Left lung (tissue), 10 donors: ENCODE data around the gene MYOZ1. TPM values are rescaled to one million over a fixed set of nuclear protein-coding genes. Genes with fewer than 3 reads are reported as not detected.

Experiments used
- ATAC-seq: fragments of 200-7000 bp; cut with Tn5 transposase; one replicate; pipeline ENCODE4 v1.9.1; 2020; ENCODE audit warnings: moderate library complexity
- DNase-seq, 4 donors: peaks; one replicate each; pipeline ENCODE4 v3.0.0-alpha.2; 2013 to 2020
- H3K27ac ChIP-seq, 2 donors: fragments of 200-600 bp; sonication (generic) in 1 of 2; one replicate each; pipeline versions ENCODE4 v1.5.0 to v1.8.0; 2020 to 2021
- H3K27me3 ChIP-seq, 2 donors: fragments of 200-600 bp; sonication (generic) in 1 of 2; one replicate each; pipeline versions ENCODE4 v1.5.0 to v1.8.0; 2020 to 2021
- H3K36me3 ChIP-seq, 2 donors: fragments of 200-600 bp; sonication (generic) in 1 of 2; one replicate each; pipeline versions ENCODE4 v1.5.0 to v1.8.0; 2020 to 2021
- H3K4me1 ChIP-seq, 2 donors: fragments of 200-600 bp; one replicate each; pipeline ENCODE4 v1.8.0; 2021
- H3K4me3 ChIP-seq, 2 donors: fragments of 200-600 bp; sonication (generic) in 1 of 2; one replicate each; pipeline versions ENCODE4 v1.5.0 to v1.8.0; 2020 to 2021; ENCODE audit warnings: mild to moderate bottlenecking in 1 of 2
- H3K9me3 ChIP-seq, 2 donors: fragments of 200-600 bp; sonication (generic) in 1 of 2; one replicate each; pipeline versions ENCODE4 v1.5.0 to v1.8.0; 2020 to 2021
- intact Hi-C, 2 donors: fragments of 100-400 bp; cut with DNase I; formaldehyde crosslinking; loops; one replicate each; pipeline versions ENCODE4 v1.11.2 to v1.14.2; 2022
- polyA plus RNA-seq, 6 donors: library from polyadenylated mRNA; unstranded; fragments of 120-200 nt; gene quantifications; one replicate each; pipeline ENCODE4 v1.2.1, GENCODE V29; 2013; ENCODE audit not compliant: insufficient read length in 6 of 6
- total RNA-seq, 2 donors: library from RNA; stranded (reverse); fragmentation: NEBNext Ultra II Directional; extraction: Animal tissue kit (Norgen Biotek cat#: 25700); gene quantifications; one replicate each; pipeline ENCODE4 v1.2.1, GENCODE V29; 2021
- TF ChIP-seq, protein P1 (sequence below), 2 donors: fragments of 200-600 bp; sonication (generic) in 1 of 2; IDR thresholded peaks; one replicate each; pipeline versions ENCODE4 v1.5.0 to v1.8.0; 2021; ENCODE audit warnings: antibody characterized with exemption in 2 of 2
- donor health status: DM: no; HTN: yes; CAD: no.
- donor health status: DM: no; HTN: no; CAD: no.

Gene MYOZ1
- total and polyA plus RNA-seq, 8 donors, result 0.99 to 3.1 (median 2.7) TPM

GRCh38 chr10:73588656-73589055, 52.6 kb downstream of the MYOZ1 start:
- TF ChIP-seq, protein P1, sequence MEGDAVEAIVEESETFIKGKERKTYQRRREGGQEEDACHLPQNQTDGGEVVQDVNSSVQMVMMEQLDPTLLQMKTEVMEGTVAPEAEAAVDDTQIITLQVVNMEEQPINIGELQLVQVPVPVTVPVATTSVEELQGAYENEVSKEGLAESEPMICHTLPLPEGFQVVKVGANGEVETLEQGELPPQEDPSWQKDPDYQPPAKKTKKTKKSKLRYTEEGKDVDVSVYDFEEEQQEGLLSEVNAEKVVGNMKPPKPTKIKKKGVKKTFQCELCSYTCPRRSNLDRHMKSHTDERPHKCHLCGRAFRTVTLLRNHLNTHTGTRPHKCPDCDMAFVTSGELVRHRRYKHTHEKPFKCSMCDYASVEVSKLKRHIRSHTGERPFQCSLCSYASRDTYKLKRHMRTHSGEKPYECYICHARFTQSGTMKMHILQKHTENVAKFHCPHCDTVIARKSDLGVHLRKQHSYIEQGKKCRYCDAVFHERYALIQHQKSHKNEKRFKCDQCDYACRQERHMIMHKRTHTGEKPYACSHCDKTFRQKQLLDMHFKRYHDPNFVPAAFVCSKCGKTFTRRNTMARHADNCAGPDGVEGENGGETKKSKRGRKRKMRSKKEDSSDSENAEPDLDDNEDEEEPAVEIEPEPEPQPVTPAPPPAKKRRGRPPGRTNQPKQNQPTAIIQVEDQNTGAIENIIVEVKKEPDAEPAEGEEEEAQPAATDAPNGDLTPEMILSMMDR (IDR thresholded peaks at IDR 0.05), result no peak
- intact Hi-C loops, result no loop called here
- ATAC-seq, result peak; percentile 25
- peaks cover 21 to 55% of the 10 kb centered on the region in 2 donors for H3K4me1 ChIP-seq
- H3K27ac ChIP-seq, result peak overlapping the region; percentile 10 to 16
- no peaks in the 10 kb centered on the region for H3K27me3 ChIP-seq
- H3K9me3 ChIP-seq, result no peaks in the 10 kb centered on the region
- H3K36me3 ChIP-seq, result no peaks in the 10 kb centered on the region
- no peak overlapping the region for H3K4me3 ChIP-seq
- DNase-seq, result no peak

GRCh38 chr10:73586583-73586984, 54.7 kb downstream of the MYOZ1 start:
- DNase-seq (peak in 2 of 4 donors; percentile 57 to 84), ATAC-seq (peak; percentile 69)
- intact Hi-C loops, result no loop called here
- Histone ChIP-seq H3K4me3 (no peak overlapping the region), H3K27me3 (no peaks in the 10 kb centered on the region), H3K9me3 (no peaks in the 10 kb centered on the region), H3K4me1 (peaks cover 18 to 49% of the 10 kb centered on the region in 2 donors), H3K36me3 (no peaks in the 10 kb centered on the region), H3K27ac (peak overlapping the region; percentile 49 to 74)
- TF ChIP-seq, protein P1 (IDR thresholded peaks at IDR 0.05), result no peak

DNA sequence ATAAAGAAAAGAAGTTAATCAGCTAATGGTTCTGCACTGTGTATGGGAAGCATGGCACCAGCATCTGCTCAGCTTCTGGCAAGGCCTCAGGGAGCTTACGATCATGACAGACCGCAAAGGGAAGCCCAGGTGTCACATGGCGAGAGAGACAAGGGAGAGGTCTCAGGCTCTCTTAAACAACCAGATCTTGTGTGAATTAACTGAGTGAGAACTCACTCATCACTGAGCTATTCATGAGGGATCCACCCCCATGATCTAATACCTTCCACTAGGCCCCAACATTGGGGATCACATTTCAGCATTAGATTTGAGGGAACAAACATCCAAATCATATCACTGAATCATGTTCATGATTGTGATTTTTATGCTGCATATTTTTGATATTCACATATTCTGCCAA, 55.9 kb downstream of the MYOZ1 start:
- intact Hi-C loops, result no loop called here
- no peaks in the 10 kb centered on the region for H3K9me3 ChIP-seq
- ATAC-seq (no peak), DNase-seq (no peak)
- peaks cover 11 to 36% of the 10 kb centered on the region in 2 donors for H3K4me1 ChIP-seq
- TF ChIP-seq, protein P1 (IDR thresholded peaks at IDR 0.05), result no peak
- no peak overlapping the region for H3K4me3 ChIP-seq
- no peaks in the 10 kb centered on the region for H3K36me3 ChIP-seq
- H3K27ac ChIP-seq, result no peak overlapping the region
- H3K27me3 ChIP-seq, result no peaks in the 10 kb centered on the region

DNA sequence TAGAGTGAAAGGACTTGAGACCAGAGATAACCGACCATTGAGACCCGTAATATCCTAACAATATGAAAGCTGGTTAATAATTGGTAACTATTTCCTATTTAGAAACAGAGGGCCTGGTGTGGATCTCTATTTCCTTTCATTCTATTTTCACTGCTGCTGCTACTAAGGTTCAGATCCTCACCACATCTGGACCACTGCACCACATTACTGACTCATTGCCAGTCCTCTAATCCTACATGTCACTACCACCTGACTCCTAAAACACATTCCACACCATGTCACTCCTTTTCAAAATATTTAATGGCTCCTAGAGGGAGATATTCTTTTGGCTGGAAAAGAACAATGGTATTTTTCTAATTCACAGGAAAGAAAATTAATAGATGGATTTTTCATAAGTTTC, 56.5 kb downstream of the MYOZ1 start:
- peaks cover 11 to 33% of the 10 kb centered on the region in 2 donors for H3K4me1 ChIP-seq
- H3K36me3 ChIP-seq, result no peaks in the 10 kb centered on the region
- DNase-seq, result no peak
- TF ChIP-seq, protein P1 (IDR thresholded peaks at IDR 0.05), result no peak
- no peaks in the 10 kb centered on the region for H3K27me3 ChIP-seq
- no peak overlapping the region for H3K4me3 ChIP-seq
- intact Hi-C loops, result no loop called here
- H3K9me3 ChIP-seq, result no peaks in the 10 kb centered on the region
- H3K27ac ChIP-seq, result no peak overlapping the region
- ATAC-seq, result no peak

- TF ChIP-seq, protein P1 (IDR thresholded peaks at IDR 0.05), result no peak
- H3K9me3 ChIP-seq, result no peaks in the 10 kb centered on the region
- no peaks in the 10 kb centered on the region for H3K27me3 ChIP-seq
- no peak for DNase-seq
- H3K4me3 ChIP-seq, result no peak overlapping the region
- H3K36me3 ChIP-seq, result no peaks in the 10 kb centered on the region
- no peak for ATAC-seq
- intact Hi-C loops, result no loop called here
- no peak overlapping the region for H3K27ac ChIP-seq
- H3K4me1 ChIP-seq, result peaks cover 11 to 24% of the 10 kb centered on the region in 2 donors
Observed at GRCh38 chr10:73581918-73582317, 59.4 kb downstream of the MYOZ1 start.

Other genes with a start within 250 kb of the MYOZ1 start
- gene ANXA7, start 227.4 kb downstream of the MYOZ1 start, total RNA-seq, result 100 to 1,000 TPM in 1 of 2 donors, 10 to 100 TPM in 1; 99.4 to 118 TPM
- gene ANXA7, start 227.4 kb downstream of the MYOZ1 start, polyA plus RNA-seq, result 10 to 100 TPM; 63.7 to 78.9 (median 71.4) TPM
- gene MSS51, start 207.9 kb downstream of the MYOZ1 start, total RNA-seq, result 1 to 10 TPM; 1.3 to 2.7 TPM
- gene MSS51, start 207.9 kb downstream of the MYOZ1 start, polyA plus RNA-seq, result 1 to 10 TPM; 4.2 to 7.0 (median 5.6) TPM
- gene PPP3CB, start 145.4 kb downstream of the MYOZ1 start, total RNA-seq, result 10 to 100 TPM; 32.3 to 39.7 TPM
- 10 to 100 TPM; 63.0 to 71.3 (median 69.2) TPM for gene PPP3CB, start 145.4 kb downstream of the MYOZ1 start, polyA plus RNA-seq
- gene USP54, start 50.1 kb downstream of the MYOZ1 start, total RNA-seq, result 100 to 1,000 TPM in 1 of 2 donors, 10 to 100 TPM in 1; 67.3 to 122 TPM
- gene USP54, start 50.1 kb downstream of the MYOZ1 start, polyA plus RNA-seq, result 10 to 100 TPM; 54.8 to 69.3 (median 62.9) TPM
- under 1 TPM; 0.20 to 0.42 TPM for gene SYNPO2L, start 14.6 kb upstream of the MYOZ1 start, total RNA-seq
- 1 to 10 TPM in 3 of 6 donors, under 1 TPM in 3; 0.60 to 1.3 (median 0.92) TPM for gene SYNPO2L, start 14.6 kb upstream of the MYOZ1 start, polyA plus RNA-seq
- gene AGAP5, start 56.6 kb upstream of the MYOZ1 start, total RNA-seq, result 1 to 10 TPM; 8.4 to 10.0 TPM
- gene AGAP5, start 56.6 kb upstream of the MYOZ1 start, polyA plus RNA-seq, result 10 to 100 TPM; 20.0 to 35.4 (median 27.4) TPM
- 10 to 100 TPM; 86.6 to 88.1 TPM for gene SEC24C, start 102.9 kb upstream of the MYOZ1 start, total RNA-seq
- 10 to 100 TPM; 59.9 to 77.7 (median 63.1) TPM for gene SEC24C, start 102.9 kb upstream of the MYOZ1 start, polyA plus RNA-seq
- 10 to 100 TPM; 24.8 to 27.5 TPM for gene CHCHD1, start 140.6 kb upstream of the MYOZ1 start, total RNA-seq
- 10 to 100 TPM; 35.8 to 41.5 (median 39.6) TPM for gene CHCHD1, start 140.6 kb upstream of the MYOZ1 start, polyA plus RNA-seq
- 100 to 1,000 TPM; 103 to 112 TPM for gene ZSWIM8, start 144.1 kb upstream of the MYOZ1 start, total RNA-seq
- gene ZSWIM8, start 144.1 kb upstream of the MYOZ1 start, polyA plus RNA-seq, result 100 to 1,000 TPM in 1 of 6 donors, 10 to 100 TPM in 5; 85.2 to 119 (median 91.9) TPM
- 10 to 100 TPM; 24.1 to 32.2 TPM for gene NDST2, start 170.1 kb upstream of the MYOZ1 start, total RNA-seq
- 10 to 100 TPM; 30.1 to 39.8 (median 37.1) TPM for gene NDST2, start 170.1 kb upstream of the MYOZ1 start, polyA plus RNA-seq
- 10 to 100 TPM; 28.9 to 36.6 TPM for gene CAMK2G, start 233.1 kb upstream of the MYOZ1 start, total RNA-seq
- gene CAMK2G, start 233.1 kb upstream of the MYOZ1 start, polyA plus RNA-seq, result 10 to 100 TPM; 31.5 to 44.5 (median 36.1) TPM